Amniotic stem cell (primary cell): ENCODE results near the gene C16orf90.
A peak's percentile ranks its signal among the peaks of the same experiment; 100 is the strongest.
"Not testable (repeated sequence)": the region's sequence is repeated elsewhere in the genome, so short reads cannot be mapped to it uniquely, and the experiment has no call there.

Experiments used
- DNase-seq: peaks from one replicate; lab custom pipeline; 2025; lab: John Stamatoyannopoulos, UW

Gene C16orf90, protein sequence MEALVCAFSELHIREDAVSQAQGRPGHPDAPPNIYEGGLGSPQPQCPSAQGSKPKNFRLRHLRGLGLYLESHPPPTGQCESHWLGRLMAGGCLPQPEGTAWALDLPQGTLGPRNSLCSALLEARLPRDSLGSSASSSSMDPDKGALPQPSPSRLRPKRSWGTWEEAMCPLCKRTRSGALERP

DNA sequence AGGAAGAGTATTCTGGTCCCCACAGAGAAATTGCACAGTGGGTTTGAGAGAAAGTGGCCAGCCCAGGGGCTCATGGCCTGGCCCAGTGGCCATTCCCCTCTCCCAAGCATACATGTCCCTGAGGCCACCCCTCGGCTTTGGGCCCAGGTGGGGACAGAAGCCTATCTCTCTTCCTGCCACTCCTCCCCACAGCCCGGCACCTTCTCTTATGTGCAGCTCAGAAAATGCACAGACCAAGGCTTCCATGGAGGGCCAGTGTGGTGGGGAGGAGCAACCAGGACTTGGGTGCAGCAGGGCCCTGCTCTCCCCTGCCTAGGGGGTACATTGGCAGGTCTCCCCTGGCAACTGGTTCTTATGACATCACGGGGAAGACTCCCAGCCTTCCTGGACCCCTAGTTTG is at the start of gene C16orf90:
Gene C16orf90, minus strand, starts transcription at position 314 of the 400 bp plus-strand sequence. Its CDS starts 68 bp downstream, at position 246.
- DNase-seq = no peak

DNA sequence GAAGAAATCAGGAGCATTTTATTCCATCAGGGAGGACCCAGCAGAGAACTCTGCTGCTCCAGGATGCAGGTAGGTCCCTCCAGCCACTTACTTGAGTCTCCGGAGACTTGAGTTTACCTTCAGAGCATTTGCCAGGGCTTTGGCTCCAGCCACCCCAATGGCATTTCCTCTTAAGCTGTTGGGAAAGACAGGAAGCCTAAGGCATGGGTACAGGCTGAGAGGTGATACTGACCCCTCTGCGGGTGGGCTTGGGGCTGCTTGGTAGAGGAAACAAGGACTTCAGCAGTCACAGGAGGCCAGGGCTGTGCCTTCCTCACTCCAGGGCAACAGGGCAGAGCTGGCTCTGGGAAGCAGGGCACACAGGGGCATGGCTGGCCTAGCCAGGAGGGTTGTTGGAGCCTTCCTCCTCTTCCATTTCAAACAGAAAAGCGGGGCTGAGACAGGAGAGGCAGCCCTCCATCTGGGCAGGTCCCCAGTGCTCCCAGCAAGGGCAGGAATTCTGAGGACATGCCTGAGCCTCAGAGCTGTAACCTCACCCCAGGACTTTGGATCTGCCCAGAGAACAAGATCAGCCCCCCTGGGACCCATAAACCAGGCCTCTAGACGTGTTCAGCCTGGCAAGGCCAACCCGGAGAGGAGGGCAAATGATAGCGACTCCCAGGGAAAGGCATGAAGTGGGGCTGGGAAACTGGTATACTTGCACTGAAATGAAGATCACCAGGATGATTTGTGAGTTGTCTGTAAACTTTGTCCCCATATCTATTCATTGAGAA is 47.5 kb upstream of the C16orf90 start:
- no peak for DNase-seq

DNA sequence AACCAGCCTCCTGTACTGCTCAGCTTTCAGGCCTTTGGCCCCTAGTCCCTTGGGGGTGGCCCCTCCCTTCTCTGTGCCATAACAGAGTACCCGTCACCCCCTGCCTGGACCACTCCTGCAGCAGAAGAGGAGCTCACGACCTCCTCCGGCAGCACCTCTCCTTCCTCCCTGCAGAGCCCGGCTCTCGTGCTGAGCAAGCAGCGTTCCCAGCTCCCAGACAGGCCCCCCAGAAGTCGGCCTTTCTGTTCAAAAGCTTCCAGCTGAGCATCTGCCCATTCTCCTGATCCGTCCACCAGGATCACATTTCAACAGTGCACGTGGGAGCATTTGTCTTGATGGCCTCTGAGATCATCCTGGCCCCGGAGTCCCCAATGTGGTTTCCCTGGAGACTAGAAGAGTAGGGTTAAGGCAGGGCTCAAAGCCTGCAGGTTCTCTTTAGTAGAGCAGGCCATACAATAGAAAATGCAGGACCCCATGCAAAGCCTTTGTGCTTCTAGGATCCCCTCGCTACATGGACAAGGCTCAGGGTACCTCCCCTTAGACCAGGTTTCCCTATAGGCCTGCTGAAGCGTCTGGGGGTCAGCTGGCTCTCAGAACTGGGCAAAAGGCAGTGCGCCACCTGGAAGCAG is 46.4 kb upstream of the C16orf90 start:
- no peak for DNase-seq

DNA sequence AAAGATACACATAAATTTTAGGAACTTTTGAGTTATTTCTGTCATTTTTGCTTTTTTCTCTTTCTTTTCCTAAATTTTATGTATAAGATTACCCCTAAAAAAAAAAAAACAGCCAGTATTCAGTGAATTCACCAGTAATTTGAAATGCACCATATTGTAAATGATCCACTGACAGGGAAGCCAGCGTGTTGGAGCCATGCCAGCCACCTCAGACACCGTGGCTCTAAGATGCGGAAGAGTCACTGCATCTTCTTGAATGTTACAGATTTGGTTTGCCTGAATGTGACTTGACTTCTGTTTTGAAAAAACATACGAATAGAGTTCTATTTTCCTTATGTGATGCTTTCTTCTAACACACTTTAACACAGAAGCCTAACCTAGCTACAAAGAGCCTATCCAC is 42.9 kb upstream of the C16orf90 start:
- no peak for DNase-seq

DNA sequence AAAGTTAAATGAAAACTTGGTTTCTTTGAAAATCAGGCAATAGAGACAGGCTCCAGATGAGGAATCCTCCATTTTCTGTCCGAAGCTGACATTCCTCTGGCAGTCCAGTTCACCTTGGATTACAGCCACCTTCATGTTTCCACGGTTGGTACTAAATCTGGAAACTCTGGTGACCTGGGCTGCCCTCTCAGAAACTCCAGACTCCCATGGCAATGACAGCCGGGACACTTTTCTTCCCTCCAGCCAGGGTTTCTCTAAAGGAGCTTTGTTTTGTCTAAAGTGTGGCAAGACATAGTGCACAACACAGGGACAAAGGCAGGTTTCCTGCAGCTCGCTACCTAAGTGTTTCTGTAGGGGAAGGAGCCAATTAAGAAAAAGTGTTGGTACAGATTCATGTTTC is 41.6 kb upstream of the C16orf90 start:
- DNase-seq = no peak

DNA sequence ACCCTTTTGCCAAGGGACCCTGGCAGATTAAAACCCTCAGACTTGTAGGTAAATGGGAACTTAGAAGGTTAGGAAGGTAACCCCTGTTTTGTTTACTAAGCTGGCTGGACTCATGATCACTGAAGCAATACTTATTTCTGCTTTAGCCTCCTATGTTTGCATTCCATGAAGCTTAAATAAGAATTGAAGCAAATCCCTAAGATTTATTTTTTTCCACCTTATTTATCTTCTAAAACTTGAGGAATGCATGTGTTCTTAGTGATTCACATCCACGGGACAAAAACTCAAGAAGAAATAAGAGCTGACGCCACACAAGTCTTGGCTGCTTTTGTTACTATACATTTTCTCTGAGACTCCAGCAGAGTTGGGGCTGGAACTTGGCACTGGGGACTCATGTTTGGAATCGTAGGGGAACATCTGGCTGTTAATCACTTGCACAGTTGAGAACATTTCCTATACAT is 41.0 kb upstream of the C16orf90 start:
- peak; percentile 35 for DNase-seq

DNA sequence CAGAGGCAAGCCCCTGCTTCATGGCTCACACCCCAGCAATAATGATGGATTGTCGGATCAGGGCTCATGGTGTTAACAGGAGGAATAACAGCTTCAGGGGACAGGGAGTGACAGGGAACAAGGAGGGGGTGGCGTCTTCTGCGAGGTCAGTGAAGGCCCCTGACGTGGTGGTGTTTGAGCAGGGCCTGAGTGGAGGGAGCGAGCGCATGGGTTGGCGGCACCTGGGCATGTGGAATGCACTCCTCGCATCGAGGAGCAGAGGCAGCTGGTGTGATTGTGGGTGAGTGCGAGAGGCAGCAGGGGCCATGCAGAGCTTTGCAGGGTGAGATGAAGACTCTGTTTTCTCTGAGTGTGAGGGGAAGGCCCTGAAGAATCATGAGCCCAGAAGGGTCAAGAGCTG is 38.8 kb upstream of the C16orf90 start:
- no peak for DNase-seq

DNA sequence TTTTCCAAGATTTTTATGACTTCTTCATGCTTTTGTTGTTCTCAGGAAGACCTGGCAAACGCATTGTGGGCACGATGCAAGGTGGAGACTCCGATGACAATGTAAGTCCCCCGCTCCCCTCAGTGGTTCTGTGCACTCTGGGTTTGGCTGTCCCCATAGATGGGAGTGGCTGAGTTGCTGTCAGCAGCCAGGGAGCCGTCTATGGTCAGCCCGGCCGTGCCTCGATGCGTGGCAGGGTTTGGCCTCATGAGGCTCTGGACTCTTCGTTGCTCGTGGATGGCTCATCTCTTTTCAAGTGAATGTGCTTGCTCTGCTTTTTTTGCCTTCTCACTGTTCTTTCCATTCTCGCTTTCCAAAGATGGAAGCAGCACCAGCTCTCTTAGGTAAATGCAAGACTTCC is 37.5 kb upstream of the C16orf90 start:
- DNase-seq = no peak

DNA sequence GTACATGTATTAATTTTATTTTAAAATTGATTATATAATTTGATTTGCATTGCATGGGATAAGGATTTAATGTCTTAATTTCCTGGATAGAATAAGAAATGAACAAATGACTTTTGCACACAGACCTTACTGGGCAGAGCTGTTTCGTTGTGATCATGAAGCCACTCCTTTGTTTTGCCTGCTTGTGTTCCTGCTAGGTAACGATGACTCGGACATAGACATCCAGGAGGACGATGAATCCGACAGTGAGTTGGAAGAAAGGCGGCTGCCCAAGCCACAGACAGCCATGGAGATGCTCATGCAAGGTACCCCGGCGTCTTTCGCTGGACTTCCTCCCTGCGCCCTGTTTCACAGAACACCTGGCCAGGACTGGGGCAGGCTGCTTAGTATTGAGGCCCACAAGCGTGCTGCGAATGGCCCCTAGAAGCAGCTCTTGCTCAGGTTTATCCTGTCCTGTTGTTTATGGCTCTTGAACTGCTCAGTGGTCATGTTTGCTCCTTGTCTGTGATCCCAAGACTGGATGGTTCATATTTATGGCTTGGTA is 35.2 kb upstream of the C16orf90 start:
- DNase-seq = no peak

DNA sequence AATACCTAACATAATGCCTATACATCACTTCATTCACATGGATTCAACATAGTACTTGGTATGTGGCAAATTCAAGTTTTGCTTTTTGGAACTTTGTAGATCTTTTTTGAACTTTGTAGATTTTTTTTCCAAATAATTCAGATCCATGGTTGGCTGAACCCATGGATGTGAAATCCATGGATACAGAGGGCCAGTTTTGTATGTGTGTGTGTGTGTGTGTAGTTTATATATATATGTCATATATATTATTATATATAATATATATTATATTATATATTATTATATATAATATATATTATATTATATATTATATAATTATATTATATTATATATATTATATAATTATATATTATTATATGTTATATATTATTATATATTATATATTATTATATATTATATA is 33.9 kb upstream of the C16orf90 start:
- no peak for DNase-seq

DNA sequence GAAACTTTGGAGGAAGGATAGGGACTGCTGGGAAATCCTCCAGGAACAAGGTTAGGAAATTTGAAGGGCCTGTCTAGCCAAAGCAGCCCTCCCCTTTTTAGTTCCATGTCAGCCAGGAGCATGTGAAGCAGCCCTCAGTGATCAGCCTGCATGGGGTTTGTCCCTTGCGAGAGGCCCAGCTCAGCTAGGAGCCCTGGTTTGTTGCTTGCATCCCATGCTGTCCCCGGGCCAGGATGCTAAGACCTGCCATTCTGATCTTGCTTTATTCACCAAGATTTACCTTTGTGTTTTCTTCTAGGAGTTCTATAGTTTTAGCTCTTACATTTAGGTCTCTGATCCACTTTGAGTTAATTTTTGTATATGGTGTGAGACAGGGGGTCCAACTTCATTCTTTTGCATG is 33.1 kb upstream of the C16orf90 start:
- no peak for DNase-seq

DNA sequence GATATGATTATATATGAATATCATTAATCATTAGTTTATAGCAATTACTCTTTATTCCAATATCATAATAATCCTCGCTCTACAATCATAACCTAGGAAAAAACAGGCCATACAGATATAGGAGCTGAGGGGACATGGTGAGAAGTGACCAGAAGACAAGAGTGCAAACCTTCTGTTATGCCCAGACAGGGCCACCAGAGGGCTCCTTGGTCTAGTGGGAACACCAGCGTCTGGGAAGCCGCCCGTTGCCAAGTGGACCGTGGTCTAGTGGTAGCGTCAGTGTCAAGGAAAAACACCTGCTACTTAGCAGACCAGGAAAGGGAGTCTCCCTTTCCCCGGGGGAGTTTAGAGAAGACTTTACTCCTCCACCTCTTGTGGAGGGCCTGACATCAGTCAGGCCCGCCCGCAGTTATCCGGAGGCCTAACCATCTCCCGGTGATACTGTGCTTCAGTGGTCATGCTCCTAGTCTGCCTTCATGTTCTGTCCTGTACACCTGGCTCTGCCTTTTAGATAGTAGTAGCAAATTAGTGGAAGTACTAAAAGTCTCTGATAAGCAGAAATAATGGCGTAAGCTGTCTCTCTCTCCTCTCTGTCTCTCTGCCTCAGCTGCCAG is 32.0 kb upstream of the C16orf90 start:
- not testable (repeated sequence) for DNase-seq

DNA sequence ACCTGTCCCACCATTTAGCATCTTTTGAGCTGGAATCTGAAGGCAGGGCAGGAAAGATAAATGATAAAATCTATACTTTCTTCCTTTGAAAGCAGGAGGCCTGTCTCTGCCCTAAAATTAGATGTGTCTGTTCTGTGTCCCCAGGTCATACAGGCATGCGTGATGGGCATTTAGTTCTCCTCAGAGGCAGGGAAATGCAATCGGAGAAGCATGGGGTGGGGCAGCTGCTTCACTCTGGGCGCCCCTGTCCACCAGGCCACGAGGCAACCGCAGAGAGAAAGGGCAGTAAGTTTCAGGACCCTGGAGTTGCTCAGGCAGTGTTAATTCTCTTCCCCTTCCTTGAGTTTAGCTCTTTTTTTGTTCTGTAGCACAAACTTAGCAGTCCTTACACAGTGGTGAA is 30.7 kb upstream of the C16orf90 start:
- DNase-seq = no peak

DNA sequence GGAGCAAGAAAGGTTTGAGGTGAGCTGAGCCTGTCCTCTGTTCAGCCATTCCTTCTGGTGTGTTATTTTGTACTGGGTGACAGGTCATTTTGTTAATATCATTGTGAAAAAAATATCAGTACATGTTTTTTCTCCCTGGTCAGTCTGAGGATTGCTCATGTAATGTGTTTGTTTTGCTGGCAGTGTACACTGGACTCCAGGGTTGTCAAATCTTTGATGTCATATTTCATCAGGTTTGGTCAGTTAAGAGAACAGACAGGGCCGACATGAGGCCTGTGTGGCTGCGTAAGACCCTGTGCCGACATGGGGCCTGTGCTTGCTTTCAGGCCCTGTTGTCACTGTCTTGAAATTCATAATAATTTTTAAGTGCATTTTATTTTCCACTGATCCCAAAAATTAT is 28.0 kb upstream of the C16orf90 start:
- DNase-seq = no peak

DNA sequence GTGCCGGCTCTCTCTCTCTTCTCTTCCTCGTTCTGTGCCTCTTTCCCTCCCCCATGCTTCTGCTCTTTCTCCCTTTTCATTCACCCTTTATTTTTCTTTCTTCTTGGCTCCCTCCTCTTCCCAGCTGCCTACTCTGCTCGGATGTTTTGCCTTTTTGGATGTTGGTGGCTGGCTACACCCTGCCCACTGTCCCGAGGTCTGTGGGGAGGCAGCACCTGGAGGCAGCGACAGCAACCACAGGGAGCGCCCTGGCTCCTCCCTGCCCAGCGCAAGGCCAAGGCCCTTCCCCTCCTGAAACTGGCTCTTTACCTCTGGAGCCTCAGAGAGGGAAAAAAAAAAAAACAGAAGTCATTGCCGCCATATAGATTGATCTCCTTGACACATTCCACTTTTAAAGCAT is 25.6 kb upstream of the C16orf90 start:
- no peak for DNase-seq

DNA sequence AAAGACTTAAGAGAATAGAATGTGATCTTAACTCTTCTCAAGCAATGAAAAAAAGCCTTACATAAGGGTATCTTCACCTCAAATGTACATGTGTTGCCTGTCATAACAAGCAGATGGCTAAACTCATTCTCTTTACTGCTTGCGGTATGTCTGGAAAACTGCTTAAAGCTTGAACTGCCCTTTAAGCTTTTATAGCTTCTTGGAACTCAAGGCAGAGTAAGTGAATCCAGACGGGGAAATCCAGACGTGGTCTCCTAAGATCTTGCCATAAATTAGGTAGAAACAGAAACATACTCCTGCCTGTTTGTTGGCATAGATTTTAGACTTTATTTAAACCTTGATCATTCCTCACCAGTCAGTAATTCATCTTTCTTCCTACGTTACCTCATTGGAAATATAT is 25.1 kb upstream of the C16orf90 start:
- no peak for DNase-seq

DNA sequence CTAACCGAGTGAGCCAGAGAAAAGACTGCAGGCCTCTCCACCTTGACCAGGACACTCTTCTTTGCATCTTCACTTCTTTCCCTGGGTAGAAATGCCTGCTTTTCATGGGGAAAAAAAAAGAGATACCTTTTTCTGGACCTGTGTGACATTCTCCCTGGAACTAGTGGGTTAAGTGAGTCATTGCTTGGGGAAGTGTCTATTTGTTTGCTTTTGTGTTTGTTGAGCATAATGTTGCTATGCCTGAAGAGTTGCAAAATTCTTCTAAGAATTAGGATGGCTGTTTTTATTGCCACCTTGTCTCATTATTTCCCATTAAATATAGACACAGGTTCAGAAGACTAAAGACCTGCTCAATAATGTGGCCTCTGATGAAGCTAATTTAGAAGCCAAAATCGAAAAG is 24.3 kb upstream of the C16orf90 start:
- no peak for DNase-seq

DNA sequence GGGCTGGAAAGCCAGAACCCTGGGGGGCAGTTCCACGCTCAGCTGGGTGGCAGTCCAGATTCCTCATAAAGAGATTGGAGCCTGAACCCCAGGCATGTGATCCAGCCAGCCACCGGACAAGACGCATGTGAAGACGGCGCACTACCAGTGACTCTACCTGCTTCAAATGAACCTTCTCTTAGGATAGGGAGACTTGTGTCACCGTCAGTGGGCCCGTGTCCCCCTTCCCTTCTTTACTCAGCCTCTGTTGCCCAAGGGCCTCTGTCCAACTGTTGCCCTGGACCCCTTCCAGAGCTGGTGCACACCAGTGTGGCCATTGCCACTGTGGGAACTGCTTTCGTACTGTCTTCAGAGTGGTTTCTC is 23.7 kb upstream of the C16orf90 start:
- no peak for DNase-seq

DNA sequence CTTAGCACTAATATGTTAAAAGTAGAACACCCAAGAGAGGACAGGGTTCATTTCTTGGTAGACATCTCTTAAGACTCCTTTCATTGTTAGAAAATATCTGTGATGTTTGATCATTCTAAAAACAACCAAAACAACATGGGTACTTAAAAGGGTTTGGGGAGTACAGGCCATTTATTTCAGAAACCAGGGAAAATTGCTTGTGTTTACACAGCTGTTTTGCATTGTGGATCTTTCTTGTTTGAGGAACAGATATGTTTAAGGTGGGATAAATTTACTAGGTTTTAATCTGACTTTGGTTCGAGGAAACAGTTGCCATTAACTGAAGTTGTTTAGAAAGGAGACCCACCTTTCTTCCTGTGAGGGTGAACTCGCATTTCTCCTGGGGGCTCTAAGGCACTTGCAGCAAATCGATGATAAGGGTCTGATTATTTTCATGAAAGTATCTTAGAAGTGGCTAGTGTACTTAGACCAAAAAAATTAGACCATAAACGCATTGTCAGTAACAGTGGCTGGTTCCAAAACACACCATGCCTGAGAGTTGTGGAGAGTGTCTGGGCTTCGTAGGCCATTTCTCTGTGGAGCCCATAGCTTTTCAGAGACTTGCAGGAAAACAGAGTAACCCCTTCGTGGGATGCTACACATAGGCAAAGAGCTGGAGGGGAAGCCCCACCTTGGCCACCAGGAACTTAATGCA is 23.1 kb upstream of the C16orf90 start:
- DNase-seq = no peak

DNA sequence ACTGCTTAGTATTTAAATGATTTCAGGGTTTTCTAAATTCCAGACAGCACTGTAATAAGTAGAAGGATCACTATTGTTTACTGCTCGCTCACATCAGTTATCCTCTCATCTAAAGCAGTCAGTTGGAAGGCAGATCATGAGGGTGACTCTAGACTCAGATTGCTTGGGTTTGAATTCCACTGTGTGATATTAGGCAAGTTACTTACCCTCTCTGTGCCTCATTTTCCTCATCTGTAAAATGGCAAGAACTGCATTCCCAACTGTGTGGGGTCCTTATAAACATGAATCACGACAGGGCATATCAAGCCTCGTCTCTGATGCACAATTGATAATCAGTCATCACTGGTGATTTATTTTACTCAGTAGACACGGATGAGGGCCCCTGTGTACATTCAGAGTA is 20.6 kb upstream of the C16orf90 start:
- no peak for DNase-seq

DNA sequence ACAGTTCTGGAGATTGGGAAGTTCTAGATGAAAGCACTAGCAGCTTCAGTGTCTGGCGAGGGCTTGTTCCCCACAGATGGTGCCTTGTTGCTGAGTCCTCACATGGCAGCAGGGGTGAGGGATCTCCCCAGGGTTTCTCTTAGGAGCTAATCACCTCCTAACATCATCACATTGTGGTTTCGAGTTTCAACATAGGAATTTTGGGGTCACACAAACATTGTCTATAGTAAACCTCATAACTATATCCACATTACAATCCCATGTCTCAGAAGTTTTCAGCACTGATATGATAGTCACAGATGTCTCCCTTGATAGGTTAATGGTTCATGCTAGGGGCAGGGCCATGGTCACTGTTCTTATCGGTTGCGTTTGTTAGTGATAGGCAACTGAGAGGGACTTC is 19.3 kb upstream of the C16orf90 start:
- no peak for DNase-seq
